GM21576 (cell line): ENCODE results near the gene MAPK7.

Source experiments
- ATAC-seq: cut with Tn5 transposase; IDR thresholded peaks from one replicate; pipeline ENCODE4 v1.9.1; 2021; ENCODE audit warnings: mild to moderate bottlenecking, moderate library complexity; ENCODE audit not compliant: unreplicated experiment

The MAPK7 gene

DNA sequence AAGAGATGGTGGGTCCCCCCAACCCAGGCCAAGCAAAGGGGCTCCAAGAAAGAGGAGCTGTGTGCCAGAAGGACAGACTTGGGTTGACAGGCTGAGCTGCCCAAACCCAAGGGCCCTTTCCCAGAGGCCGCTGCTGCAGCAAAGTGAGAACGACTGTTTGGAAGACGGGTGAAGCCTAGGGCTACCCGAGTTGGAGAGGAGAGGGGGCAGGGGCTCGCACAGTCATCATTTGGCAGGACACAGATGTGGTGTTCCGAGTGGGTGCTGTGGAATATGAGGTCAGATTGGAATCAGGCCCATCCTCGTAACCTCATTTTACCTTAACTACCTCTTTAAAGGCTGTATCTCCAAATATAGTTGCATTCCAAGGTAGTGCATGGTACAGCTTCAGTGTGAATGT is 14.0 kb downstream of the MAPK7 start:
- no peak for ATAC-seq

DNA sequence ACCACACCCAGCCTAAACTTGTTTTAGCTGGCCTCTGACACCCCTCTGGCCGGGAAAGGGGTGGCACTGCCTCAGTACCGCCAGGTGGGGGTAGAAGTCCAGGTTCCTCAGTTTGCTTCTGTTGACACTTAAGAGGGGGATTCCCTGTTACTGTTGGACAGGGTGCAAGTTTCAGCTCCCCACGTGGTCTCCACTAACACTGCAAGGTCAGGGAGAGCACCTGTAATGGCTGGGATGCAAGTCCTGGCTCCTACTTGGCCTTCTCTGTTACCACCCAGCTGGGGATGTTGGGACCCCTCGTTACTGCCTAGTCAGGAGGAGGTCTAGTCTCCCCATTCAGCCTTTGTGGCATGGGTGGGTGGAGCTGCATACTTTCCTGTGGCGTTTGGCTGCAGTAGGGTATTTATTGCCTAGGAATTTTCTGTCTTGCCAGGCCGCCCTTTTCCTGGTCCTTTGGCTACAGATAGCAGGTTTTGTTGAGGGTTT is 19.3 kb downstream of the MAPK7 start:
- ATAC-seq, result no peak

DNA sequence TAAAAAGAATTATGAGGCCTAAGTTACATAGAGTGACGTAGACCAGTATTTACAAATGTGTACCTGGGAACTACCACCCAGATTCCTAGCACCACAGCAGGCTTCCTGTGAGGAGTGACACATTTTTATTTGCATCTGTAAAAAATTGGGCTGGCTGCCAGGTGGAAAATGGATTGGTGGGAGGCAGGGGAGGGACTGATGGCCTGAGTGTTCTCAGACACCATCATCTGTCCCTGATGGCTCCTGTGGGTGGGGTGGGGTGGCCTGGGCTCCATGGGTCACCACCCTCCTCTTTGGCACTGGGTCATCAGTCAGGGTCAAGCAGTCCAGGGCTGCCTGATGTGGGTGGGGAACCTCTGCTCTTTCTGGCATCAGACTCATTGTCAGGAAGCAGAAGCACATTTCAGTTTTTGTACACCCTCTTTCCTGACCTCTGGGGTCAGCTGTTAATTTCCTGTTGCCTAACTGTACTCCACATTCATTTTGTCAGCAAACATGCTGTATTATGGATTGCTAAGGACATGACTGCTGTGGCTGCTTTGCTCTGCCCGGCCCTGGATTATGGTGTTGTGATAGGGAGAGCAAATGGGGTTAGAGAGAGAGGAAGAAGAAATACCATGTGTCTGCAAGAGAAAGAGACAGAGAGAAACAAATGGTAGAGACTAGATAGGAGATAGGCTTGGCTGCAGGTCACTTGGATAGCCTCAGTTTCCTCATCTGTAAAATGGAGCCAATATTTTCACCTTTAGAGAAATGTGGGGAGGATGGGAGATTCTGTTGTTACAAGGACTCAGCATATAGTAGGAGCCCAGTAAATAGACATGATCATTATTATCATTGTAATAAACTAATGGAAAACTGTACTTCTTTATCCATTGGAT is 20.2 kb downstream of the MAPK7 start:
- ATAC-seq, result no peak

DNA sequence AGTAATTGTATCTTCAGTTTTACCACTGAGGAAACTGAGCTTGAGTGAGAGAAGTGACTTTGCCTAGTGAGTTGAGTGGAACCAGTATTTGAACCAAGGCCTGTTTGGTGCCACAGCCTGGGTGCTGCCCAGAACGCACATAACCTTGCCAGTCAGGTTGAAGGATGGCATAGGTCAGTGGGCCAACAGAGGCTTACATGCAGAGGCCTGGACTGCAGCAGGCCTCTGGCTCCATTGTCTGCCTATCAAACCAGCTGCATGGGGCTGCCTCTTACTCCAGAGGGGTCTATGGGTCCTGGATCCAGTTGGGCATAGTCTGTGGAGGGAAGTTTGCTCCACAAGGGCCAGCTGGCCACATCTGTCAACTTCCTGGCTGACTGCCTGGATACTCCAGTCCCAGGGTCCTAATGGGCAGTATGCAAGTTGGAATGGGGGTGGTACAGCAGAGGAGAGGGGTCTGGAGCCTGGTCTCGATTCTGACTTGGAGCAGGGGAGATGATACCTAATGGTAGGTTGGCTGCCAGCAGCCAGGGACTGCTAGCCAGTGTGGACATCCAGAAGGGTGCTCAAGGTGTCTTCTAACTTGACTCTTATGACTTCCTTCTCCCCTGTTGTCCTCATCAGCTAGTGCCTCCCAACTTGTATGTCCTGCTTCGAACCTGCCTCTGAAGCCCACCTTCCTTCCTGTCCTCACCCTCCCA is 21.6 kb downstream of the MAPK7 start:
- no peak for ATAC-seq

DNA sequence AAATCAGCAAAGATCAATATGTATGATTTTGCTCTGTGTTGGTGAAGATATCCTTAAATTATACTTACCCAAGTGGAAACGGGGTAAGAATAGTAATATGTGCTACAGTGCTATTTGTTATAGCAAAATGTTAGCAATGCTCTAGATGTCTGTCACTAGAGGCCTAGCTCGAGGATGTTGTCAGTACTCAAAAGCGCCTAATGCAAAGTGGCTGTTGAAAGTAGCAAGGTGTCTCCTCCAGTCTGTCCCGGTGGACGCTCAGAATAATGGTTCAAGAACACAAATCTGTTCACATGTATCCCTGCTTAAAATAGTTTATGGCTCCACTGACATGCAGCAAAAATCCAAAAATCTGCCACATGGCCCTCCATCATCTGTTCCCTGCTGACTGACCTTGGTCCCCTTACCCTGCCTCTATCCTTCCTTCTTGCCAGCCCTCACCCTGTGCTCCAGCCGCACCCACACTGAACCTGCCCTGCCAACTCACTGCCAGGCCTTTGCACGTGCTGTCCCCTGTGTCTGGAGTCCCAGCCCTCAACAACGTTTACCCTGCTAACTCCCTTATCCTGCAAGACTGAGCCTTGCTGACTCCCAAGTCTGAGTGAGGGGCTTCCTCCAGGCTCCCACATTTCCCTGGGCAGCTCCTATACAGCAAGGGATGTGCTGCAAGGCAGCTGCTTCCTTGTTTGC is 23.2 kb downstream of the MAPK7 start:
- no peak for ATAC-seq

DNA sequence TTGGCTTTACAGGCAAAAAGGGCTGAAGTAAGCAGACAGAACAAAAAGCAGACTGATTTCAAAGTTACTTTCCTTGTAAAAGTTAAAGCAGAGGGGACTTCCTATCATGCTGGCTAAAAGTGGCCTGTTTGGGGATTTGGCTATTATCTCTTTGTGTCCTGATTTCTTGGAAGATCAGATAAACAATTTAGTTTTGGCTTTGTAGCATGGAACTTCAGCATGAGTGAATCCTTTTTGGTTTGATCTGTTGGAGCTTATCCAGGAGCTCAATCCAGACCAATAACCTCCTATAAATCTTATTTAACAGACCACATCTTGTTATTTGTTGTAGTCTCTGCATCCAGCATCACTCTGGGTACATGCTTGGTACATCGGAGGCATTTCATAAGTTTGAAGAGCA is 23.9 kb downstream of the MAPK7 start:
- ATAC-seq, result no peak

DNA sequence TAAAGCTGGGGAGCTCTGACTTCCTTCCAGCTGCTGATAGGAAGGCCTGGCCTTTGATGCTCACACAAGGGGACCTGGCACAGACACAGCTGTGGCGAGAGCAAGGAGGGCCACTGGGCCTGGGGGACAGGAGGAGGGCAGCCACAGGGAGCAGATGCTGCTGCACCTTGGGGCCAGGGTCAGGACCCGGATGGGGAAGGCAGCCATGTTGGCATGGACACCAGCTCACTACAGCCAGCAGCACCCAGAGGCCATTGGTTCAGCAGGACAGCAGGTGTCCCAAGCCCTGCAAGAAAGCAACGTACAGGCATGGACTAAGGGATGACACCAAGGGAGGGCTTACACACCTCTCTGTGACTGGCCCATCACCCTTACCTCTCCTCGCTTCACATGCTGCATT is 24.7 kb downstream of the MAPK7 start:
- ATAC-seq, result no peak

DNA sequence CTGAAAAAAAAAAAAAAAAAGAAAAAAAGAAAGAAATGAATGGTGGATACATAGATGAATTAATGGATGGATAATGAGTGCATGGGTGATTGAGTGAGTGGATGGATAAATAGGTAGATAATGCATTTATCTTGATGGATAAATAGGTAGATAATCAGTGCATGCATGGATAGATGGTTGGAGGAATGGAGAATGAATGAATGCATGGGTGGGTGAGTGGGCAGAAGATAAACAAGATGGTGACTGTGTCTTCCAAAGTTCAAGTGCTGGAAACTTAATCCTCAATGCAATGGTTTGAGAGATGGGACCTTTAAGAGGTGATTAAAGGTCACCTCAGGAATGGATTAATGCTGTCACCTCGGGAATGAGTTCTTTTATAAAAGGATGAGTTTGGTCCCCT is 26.0 kb downstream of the MAPK7 start:
- no peak for ATAC-seq

DNA sequence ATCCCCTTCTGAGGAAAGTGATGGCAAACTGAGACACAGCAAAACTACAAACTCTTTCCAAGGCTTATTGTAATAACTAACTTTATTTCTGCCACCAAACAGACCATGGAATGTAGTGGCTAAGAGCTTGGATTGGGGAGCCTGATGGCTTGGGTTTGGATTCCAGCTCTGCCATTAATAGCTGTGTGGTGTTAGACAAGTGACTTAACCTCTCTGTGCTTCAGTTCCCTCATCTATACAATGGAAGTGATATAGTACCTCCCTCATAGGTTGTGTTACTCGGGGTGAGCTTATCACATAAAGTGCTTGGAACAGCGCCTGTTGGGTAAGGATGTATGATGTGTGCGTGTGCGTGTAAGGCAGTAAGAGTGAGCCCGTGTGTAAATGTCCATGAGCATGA is 26.8 kb downstream of the MAPK7 start:
- no peak for ATAC-seq

DNA sequence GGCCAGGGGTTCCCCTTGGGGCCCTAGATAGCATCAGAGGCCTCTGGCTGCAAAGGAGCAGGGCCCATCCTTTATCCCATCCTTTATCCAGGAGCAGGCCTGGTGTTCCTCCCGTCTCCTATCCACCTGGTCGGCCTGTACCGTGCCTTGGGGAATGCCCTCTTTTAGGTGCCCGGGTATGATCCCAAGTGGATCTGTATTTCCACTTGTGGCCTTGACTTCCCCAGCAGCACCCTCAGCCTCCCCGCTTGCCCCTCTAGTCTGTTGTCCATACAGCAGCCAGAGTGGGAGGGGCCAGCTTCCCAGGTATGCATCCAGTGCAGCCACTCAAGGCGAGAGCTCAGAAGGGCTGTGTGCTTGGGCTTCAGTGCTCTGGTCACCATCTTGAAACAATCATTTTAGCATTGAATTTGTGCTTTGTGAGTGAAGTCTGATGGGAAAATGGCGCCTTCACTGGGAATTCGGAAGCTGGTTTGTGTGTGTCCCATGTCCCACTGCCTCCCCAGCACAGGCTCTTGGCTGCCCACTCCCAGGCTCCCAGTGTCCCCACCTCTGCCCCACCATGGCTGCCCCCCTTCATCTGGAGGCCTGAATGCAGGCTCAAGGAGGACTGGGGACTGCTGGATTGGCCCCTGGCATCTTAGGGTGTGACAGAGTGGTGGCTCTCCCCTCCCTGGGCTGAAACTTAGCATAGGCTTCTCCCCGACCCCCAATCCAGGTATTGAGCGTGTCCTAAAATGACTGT is 29.5 kb downstream of the MAPK7 start:
- ATAC-seq, result no peak

DNA sequence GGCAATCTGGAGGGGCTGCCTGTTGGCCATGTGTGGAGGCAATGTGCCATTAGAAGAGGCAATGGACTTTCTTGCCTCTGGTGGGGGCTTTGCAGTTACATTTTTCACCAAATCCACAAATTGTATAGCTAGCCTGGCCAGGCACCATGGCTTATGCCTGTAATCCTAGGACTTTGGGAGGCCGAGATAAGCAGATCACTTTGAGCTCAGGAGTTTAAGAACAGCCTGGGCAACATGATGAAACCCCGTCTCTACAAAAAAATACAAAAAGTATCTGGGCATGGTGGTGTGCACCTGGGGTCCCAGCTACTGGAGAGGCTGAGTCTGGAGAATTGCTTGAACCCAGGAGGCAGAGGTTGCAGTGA is 30.0 kb downstream of the MAPK7 start:
- ATAC-seq, result no peak

DNA sequence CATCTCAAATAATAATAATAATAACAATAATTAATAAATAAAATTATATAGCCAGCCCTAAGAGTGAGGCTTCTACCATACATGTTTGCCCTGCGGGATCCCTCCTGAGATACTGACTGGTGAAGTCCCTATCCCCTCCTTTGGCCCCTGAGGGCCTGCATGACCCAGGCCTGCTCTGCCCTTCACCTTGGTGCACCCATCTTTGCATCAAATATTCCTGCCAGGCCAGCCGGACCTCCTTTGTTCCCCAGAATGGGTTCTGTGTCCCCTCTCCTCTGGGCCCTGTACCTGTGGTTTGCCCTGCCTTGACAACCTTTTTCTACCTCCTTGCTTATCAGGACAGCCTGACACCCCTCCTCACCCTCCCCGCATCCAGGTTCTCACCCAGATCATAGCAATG is 30.8 kb downstream of the MAPK7 start:
- no peak for ATAC-seq

DNA sequence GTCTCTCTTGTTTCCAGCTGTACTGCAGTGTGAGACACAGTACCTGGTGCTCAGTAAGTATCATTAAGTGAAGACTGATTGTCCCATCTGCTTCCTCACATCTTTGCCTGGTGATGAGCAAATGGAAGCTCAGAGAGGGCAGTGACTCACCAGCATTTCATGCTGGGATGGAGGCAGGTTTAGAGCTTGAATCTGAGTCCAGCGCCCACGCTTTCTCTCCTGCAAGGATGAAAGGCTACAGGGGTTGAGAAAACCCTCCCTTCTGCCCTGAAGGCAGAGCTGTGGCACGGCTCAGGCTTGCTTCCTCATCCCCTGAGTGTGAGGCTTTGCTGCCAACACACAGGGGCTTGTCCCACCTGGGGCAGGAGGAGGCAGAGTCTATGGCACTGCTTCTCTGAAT is 31.2 kb downstream of the MAPK7 start:
- ATAC-seq, result no peak

DNA sequence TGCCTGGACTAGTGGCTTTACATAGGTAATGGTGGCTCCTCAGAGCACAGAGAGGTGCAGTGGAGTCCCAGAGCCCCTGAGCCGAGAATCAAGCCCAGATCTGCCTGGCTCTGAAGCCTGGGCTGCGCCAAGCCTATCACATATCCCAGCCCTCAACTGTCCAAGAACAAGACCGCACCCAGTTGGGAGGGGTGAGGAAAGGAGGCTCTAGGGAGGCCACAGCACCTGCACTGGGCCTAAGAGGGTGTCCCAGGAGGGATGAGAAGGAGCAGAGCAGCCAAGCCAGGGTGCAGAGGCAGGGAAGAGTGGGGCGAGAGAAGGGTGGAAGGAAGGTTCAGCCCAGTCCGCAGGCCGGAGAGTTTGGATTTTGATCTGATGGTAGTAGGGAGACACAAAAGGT is 31.8 kb downstream of the MAPK7 start:
- ATAC-seq, result no peak

DNA sequence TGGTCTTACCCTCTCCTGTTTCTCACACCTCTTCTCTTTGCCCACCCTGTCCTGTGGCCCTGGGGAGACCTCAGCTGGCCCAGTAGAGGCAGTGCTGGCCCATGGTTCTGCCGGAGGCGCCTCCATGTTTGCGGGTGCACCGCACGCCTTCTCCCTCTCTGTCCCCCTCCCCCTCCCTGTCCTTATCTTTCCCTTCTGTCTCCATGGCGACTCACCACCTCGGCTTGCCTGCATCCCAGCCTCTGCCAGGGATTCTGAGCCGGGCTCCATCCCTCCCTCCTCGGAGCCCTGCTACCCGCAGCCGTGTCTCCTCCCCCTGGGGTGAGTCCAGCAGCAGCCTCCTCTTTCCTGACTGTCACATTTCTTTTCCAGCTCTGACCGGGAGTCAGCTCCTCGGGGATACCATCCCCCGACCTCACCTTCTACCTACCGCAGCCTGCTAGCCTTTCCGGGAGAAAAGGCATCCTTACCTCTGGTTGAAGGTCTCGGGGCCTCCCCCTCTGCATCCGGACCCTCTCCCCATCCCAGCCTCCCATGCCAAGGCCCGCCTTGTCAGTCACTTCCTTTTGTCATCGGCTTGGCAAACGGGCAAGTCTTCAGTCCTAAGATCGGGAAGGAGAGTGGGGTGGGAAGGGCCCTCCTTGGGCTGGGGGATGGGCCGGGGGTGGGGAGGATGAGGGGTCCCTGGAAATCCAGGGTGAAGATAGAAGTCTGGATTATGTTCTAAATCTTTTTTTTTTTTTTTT is 32.8 kb downstream of the MAPK7 start, which contains the start of gene RNF112:
TSS of gene RNF112 (plus strand) at position 358 of the 746 bp plus-strand sequence. CDS start at position 535, 177 bp downstream.
- ATAC-seq, result no peak

DNA sequence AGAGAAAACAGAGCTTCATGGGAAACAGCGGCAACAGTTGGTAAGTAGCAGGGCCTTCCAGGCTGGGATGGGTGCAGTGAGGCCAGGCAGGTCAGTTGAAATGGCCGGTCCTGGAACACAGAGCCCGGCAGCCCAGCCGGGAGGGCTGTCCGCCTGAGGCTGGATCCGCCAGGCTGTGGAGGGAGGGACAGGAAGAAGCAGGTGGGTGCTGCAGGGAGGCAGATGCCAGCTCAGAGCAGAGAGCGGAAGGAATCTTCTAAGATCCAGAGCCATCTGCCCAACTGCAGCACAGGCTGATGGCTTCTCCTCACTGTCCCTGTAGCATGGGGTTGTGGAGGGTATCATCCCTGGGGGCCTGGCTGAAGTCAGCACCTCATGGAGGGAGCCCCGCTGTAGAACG is 33.3 kb downstream of the MAPK7 start:
- ATAC-seq, result no peak

DNA sequence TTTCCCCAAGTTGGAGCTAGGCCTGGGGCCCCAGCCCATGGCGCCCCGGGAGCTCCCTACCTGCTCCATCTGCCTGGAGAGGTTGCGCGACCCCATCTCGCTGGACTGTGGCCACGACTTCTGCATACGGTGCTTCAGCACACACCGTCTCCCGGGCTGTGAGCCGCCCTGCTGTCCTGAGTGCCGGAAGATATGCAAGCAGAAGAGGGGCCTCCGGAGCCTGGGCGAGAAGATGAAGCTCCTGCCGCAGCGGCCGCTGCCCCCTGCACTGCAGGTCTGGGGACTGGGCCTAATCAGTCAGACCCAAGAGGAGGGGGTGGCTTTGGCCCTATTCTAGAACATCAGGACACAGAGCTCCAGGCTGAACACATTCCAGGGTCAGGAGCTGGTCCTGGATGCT is 34.2 kb downstream of the MAPK7 start:
- ATAC-seq, result no peak

DNA sequence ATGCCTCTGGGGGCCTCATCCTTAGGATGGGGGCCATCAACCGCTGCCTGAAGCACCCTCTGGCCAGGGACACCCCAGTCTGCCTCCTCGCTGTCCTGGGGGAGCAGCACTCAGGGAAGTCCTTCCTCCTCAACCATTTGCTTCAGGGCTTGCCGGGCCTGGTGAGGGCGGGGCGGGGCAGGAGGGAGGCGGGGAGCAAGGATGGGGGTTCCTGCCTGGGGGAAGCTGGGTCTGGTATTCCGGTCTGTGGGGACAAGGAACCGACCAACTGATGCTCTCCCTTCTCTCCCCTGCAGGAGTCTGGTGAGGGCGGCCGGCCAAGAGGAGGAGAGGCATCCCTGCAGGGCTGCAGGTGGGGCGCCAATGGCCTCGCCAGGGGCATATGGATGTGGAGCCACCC is 34.7 kb downstream of the MAPK7 start:
- ATAC-seq, result no peak

DNA sequence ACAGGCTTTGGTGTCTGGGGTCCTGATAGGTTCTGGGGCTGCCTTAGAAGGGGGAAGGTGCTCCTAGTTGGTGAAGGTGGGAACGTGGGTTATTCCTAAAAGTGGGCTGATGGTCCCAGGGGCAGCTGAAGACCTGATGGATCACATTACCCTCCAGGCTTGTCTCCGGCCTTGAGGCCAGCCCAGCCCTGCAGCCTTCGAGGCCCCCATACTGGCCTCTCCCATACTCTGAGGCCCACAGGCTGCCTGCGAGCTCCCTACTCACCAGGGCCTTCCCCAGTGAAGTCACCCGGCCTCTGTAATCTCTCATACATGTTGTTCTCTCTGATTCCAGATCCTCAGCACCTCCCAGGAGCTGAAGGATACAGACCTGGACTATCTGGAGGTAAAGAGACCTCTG is 35.5 kb downstream of the MAPK7 start:
- ATAC-seq, result no peak
